Measurements from ENCODE around the gene GRPEL2.

GRPEL2 gene

GRCh38 chr5:149315753-149316152 is 29.5 kb upstream of the GRPEL2 start:
- TF ChIP-seq ZNF37A (tag by site-specific recombination; IDR thresholded peaks at IDR 0.05) (no peak), CTCF (tag by site-specific recombination; IDR thresholded peaks at IDR 0.05) (no peak), ZNF391 (tag by site-specific recombination; IDR thresholded peaks at IDR 0.05; ENCODE audit: borderline replicate concordance, low read depth) (no peak), PRDM6 (tag by site-specific recombination; IDR thresholded peaks at IDR 0.05) (no peak), ZNF747 (tag by site-specific recombination; IDR thresholded peaks at IDR 0.05) (no peak), ZNF658 (tag by site-specific recombination; IDR thresholded peaks at IDR 0.05) (no peak), ZNF10 (tag by site-specific recombination; IDR thresholded peaks at IDR 0.05) (no peak), ZNF510 (tag by site-specific recombination; IDR thresholded peaks at IDR 0.05; ENCODE audit: insufficient replicate concordance) (no peak), OVOL3 (tag by site-specific recombination; IDR thresholded peaks at IDR 0.05) (no peak), ZNF311 (tag by site-specific recombination; IDR thresholded peaks at IDR 0.05; ENCODE audit: borderline replicate concordance) (no peak), FEZF1 (tag by site-specific recombination; IDR thresholded peaks at IDR 0.05) (no peak)
- no peak overlapping the region for H3K4me3 ChIP-seq (ENCODE audit: low read depth, low read length)
- H3K4me1 ChIP-seq (ENCODE audit: control insufficient read depth, insufficient read depth, low read length), result peaks cover 4% of the 10 kb centered on the region; the same call in 1 of the 2 replicates
- no peaks in the 10 kb centered on the region for H3K9me3 ChIP-seq (ENCODE audit: control insufficient read depth, insufficient read depth, low read depth, low read length)
- H3K27ac ChIP-seq (ENCODE audit: extremely low read depth, low read depth, low read length), result no peak overlapping the region
- CTCF ChIA-PET, result interaction anchor here (0.6 to 6.0 kb wide), 6 partner anchors 8 to 119 kb away, joined by 4 to 47 read pairs (median 10); no protein-coding TSS in a partner anchor
- POLR2A ChIA-PET, result no interaction called here
- peaks cover 0 to 5% of the 10 kb centered on the region in 2 experiments; a peak in 1 of 3 replicates for H3K36me3 ChIP-seq (ENCODE audit: control insufficient read depth in 2 of 2, insufficient read depth in 1 of 2, low read length in 2 of 2)

- Histone ChIP-seq H3K4me1 (ENCODE audit: control insufficient read depth, insufficient read depth, low read length) (peaks cover 8% of the 10 kb centered on the region; the same call in 1 of the 2 replicates), H3K9me3 (ENCODE audit: control insufficient read depth, insufficient read depth, low read depth, low read length) (no peaks in the 10 kb centered on the region), H3K4me3 (ENCODE audit: low read depth, low read length) (no peak overlapping the region), H3K36me3 (ENCODE audit: control insufficient read depth in 2 of 2, insufficient read depth in 1 of 2, low read length in 2 of 2) (peaks cover 0 to 5% of the 10 kb centered on the region in 2 experiments; a peak in 1 of 3 replicates), H3K27ac (ENCODE audit: extremely low read depth, low read depth, low read length) (no peak overlapping the region)
- ChIA-PET CTCF (interaction anchor here (0.6 to 6.0 kb wide), 25 partner anchors 9 to 430 kb away, joined by 3 to 61 read pairs (median 4); partner anchors contain the start of gene PCYOX1L), POLR2A (interaction anchor here (0.6 to 1.9 kb wide), 2 partner anchors 28 to 41 kb away, joined by 3 to 5 read pairs; partner anchors contain the start of genes GRPEL2 and PCYOX1L)
- TF ChIP-seq ZNF660 (tag by site-specific recombination; IDR thresholded peaks at IDR 0.05) (0 out of 2 replicates have a peak, but pooled peaks have one; percentile 26), KLF10 (tag by site-specific recombination; IDR thresholded peaks at IDR 0.05) (no peak), ZNF157 (tag by site-specific recombination; IDR thresholded peaks at IDR 0.05) (no peak), ZFHX2 (tag by site-specific recombination; conservative IDR thresholded peaks at IDR 0.05) (no peak), ZNF654 (tag by site-specific recombination; IDR thresholded peaks at IDR 0.05; ENCODE audit: low read depth) (peak; percentile 81), ZNF2 (tag by site-specific recombination; IDR thresholded peaks at IDR 0.05) (peak; percentile 62; the same call in 1 of the 2 replicates), CTCF (tag by site-specific recombination; IDR thresholded peaks at IDR 0.05) (peak; percentile 59; the same call in 1 of the 2 replicates), PRDM10 (tag by site-specific recombination; IDR thresholded peaks at IDR 0.05) (0 out of 2 replicates have a peak, but pooled peaks have one; percentile 24)
These were observed 27.8 kb upstream of the GRPEL2 start for GRCh38 chr5:149317281-149318048.
